H9 (cell line): ENCODE results near the gene KIF21B. TPM values are rescaled to one million over a fixed set of nuclear protein-coding genes. Genes with fewer than 3 reads are reported as not detected.

Experiments
- DNase-seq: peaks from one replicate; pipeline ENCODE4 v3.0.0-alpha.2; 2017
- H2AFZ ChIP-seq: one replicate; pipeline ENCODE4 v1.6.1; 2013; ENCODE audit warnings: mild to moderate bottlenecking, low read length, control low read depth, moderate library complexity
- H2AK5ac ChIP-seq: 2 replicates; pipeline ENCODE4 v1.6.1; 2013; ENCODE audit warnings: low read length, control low read depth, mixed read lengths; ENCODE audit not compliant: insufficient read length
- H2BK120ac ChIP-seq: one replicate; pipeline ENCODE4 v1.6.1; 2013; ENCODE audit warnings: low read depth, mild to moderate bottlenecking, low read length, control low read depth, inconsistent platforms; ENCODE audit not compliant: poor library complexity, severe bottlenecking
- H2BK12ac ChIP-seq: 2 replicates; pipeline ENCODE4 v1.6.1; 2013; ENCODE audit warnings: low read length, control low read depth, mixed read lengths, low read depth; ENCODE audit not compliant: insufficient read length
- H2BK15ac ChIP-seq: 2 replicates; pipeline ENCODE4 v1.6.1; 2013; ENCODE audit warnings: low read depth, low read length, control low read depth
- H2BK20ac ChIP-seq: one replicate; pipeline ENCODE4 v1.6.1; 2013; ENCODE audit warnings: low read depth, mild to moderate bottlenecking, low read length, control low read depth, inconsistent platforms; ENCODE audit not compliant: poor library complexity, severe bottlenecking
- H2BK5ac ChIP-seq: 2 replicates; pipeline ENCODE4 v1.6.1; 2013; ENCODE audit warnings: low read length, control low read depth, mixed read lengths; ENCODE audit not compliant: insufficient read length
- H3K14ac ChIP-seq: 2 replicates; pipeline ENCODE4 v1.6.1; 2013; ENCODE audit warnings: low read length, control low read depth; ENCODE audit not compliant: insufficient read depth
- H3K18ac ChIP-seq: 2 replicates; pipeline ENCODE4 v1.6.1; 2013; ENCODE audit warnings: low read depth, mild to moderate bottlenecking, mixed read lengths, low read length, control low read depth; ENCODE audit not compliant: insufficient read length
- H3K23ac ChIP-seq: 2 replicates; pipeline ENCODE4 v1.6.1; 2013; ENCODE audit warnings: low read length, control low read depth, mixed read lengths, low read depth; ENCODE audit not compliant: insufficient read length
- H3K23me2 ChIP-seq: 2 replicates; pipeline ENCODE4 v1.6.1; 2013; ENCODE audit warnings: low read depth, mild to moderate bottlenecking, mixed read lengths, low read length, control low read depth; ENCODE audit not compliant: insufficient read length, poor library complexity, severe bottlenecking
- H3K27ac ChIP-seq: 2 replicates; pipeline ENCODE4 v1.5.1; 2013; ENCODE audit warnings: low read length, control low read depth, mixed read lengths, low read depth; ENCODE audit not compliant: insufficient read length
- H3K27me3 ChIP-seq: 2 replicates; pipeline ENCODE4 v1.6.1; 2013; ENCODE audit warnings: low read length, control low read depth, inconsistent platforms; ENCODE audit not compliant: insufficient read depth
- H3K4ac ChIP-seq: 2 replicates; pipeline ENCODE4 v1.6.1; 2013; ENCODE audit warnings: low read depth, mild to moderate bottlenecking, control low read depth, inconsistent platforms, low read length, moderate library complexity
- H3K4me1 ChIP-seq: 2 replicates; pipeline ENCODE4 v1.6.1; 2013; ENCODE audit warnings: low read length, control low read depth, inconsistent platforms; ENCODE audit not compliant: insufficient read depth
- H3K4me2 ChIP-seq: 2 replicates; pipeline ENCODE4 v1.6.1; 2013; ENCODE audit warnings: low read length, control low read depth, mixed read lengths; ENCODE audit not compliant: insufficient read length, insufficient read depth
- H3K56ac ChIP-seq: 2 replicates; pipeline ENCODE4 v1.6.1; 2013; ENCODE audit warnings: low read depth, mild to moderate bottlenecking, mixed read lengths, low read length, control low read depth; ENCODE audit not compliant: insufficient read length
- H3K79me1 ChIP-seq: 2 replicates; pipeline ENCODE4 v1.6.1; 2013; ENCODE audit warnings: low read depth, mild to moderate bottlenecking, moderate library complexity, low read length, control low read depth, inconsistent platforms; ENCODE audit not compliant: insufficient read depth, poor library complexity, severe bottlenecking
- H3K79me2 ChIP-seq: 2 replicates; pipeline ENCODE4 v1.6.1; 2013; ENCODE audit warnings: low read length, control low read depth, inconsistent platforms; ENCODE audit not compliant: insufficient read depth
- H3K9ac ChIP-seq: 2 replicates; pipeline ENCODE4 v1.6.1; 2013; ENCODE audit warnings: low read length, control low read depth, mixed read lengths; ENCODE audit not compliant: insufficient read length; ENCODE audit errors: extremely low read depth
- H3K9me3 ChIP-seq: one replicate; pipeline ENCODE4 v1.6.1; 2013; ENCODE audit warnings: low read depth, low read length, inconsistent platforms; ENCODE audit not compliant: control insufficient read depth
- H3T11ph ChIP-seq: one replicate; pipeline ENCODE4 v1.6.1; 2013; ENCODE audit warnings: mild to moderate bottlenecking, low read length, control low read depth, inconsistent platforms
- H4K20me1 ChIP-seq: one replicate; pipeline ENCODE4 v1.6.1; 2013; ENCODE audit not compliant: control insufficient read depth, insufficient read length, insufficient read depth
- H4K5ac ChIP-seq: 2 replicates; pipeline ENCODE4 v1.6.1; 2013; ENCODE audit warnings: low read depth, mild to moderate bottlenecking, mixed read lengths, low read length, control low read depth; ENCODE audit not compliant: insufficient read length
- H4K8ac ChIP-seq: replicated peaks from 2 replicates; pipeline ENCODE4 v1.6.1; 2013; ENCODE audit warnings: low read length, control low read depth, mixed read lengths, low read depth; ENCODE audit not compliant: insufficient read length
- H4K91ac ChIP-seq: 2 replicates; pipeline ENCODE4 v1.6.1; 2013; ENCODE audit warnings: low read depth, mild to moderate bottlenecking, moderate library complexity, mixed read lengths, low read length, control low read depth; ENCODE audit not compliant: insufficient read length
- H3K27ac Mint-ChIP-seq, 3 experiments: 2 replicates in 2 of 3; 3 replicates in 1 of 3; pipeline ENCODE4 v1.8.0; 2020 to 2021; ENCODE audit warnings: mixed read lengths in 3 of 3, mild to moderate bottlenecking in 1 of 3, moderate library complexity in 1 of 3
- H3K27me3 Mint-ChIP-seq: 2 replicates; pipeline ENCODE4 v1.8.0; 2021; ENCODE audit warnings: low read depth, mild to moderate bottlenecking, moderate library complexity, mixed read lengths
- H3K36me3 Mint-ChIP-seq, 3 experiments: 2 replicates in 2 of 3; 3 replicates in 1 of 3; pipeline ENCODE4 v1.8.0; 2020 to 2021; ENCODE audit warnings: low read depth in 3 of 3, mixed read lengths in 3 of 3; ENCODE audit not compliant: insufficient read depth in 1 of 3
- H3K4me1 Mint-ChIP-seq, 2 experiments: 2 replicates each; pipeline ENCODE4 v1.8.0; 2020; ENCODE audit warnings: mixed read lengths in 2 of 2
- H3K4me3 Mint-ChIP-seq, 2 experiments: 2 replicates in 1 of 2; 3 replicates in 1 of 2; pipeline ENCODE4 v1.8.0; 2020 to 2021; ENCODE audit warnings: mild to moderate bottlenecking in 2 of 2, mixed read lengths in 2 of 2, moderate library complexity in 1 of 2
- H3K9me3 Mint-ChIP-seq, 2 experiments: 2 replicates in 1 of 2; 3 replicates in 1 of 2; pipeline ENCODE4 v1.8.0; 2020; ENCODE audit warnings: mild to moderate bottlenecking in 2 of 2, mixed read lengths in 2 of 2, moderate library complexity in 1 of 2
- WGBS: extraction: QIAGEN DNeasy Blood & Tissue Kit; methylation state at CpG from one replicate; pipeline ENCODE4 v1.1.7; 2013; ENCODE audit warnings: missing lambda C conversion rate, low lambda C conversion rate, mixed read lengths; ENCODE audit not compliant: insufficient read length; ENCODE audit errors: extremely low coverage; 5-methylcytosine and 5-hydroxymethylcytosine counted together
- total RNA-seq: library from RNA; stranded (reverse); gene quantifications from 2 replicates; pipeline ENCODE4 v1.2.1, GENCODE V29; 2021
- TF ChIP-seq, protein P1 (sequence below): fragments of 200-600 bp; sonication (generic); conservative IDR thresholded peaks from 3 replicates; pipeline ENCODE4 v1.8.0; 2021; ENCODE audit warnings: antibody characterized with exemption, mild to moderate bottlenecking

Gene KIF21B
- total RNA-seq, 1 experiment from 2014 or later: 7.5 TPM

DNA sequence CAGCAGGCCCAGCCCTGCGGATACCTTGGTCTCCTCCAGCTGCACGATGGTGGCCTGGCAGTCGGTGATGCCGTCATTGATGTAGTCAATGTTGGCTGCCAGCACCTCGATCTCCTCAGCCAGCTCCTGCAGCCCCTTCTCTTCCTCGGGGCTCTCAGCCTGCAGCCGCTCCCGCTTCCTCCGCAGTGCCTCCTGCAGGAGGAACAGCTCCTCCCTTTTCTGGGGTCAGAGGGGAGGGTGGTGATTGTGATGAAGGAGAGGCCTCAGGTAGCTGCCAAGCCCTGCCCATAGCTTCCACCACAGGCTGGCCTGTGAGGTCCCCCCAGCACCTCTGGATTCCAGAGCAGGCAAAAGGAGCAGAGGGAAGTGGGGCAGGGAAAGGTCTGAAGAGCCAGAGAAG lies 33.4 kb downstream of the KIF21B start:
- no peaks in the 10 kb centered on the region for H3K4me1 Mint-ChIP-seq
- no peaks in the 10 kb centered on the region for H3K9me3 Mint-ChIP-seq
- H3K4me3 Mint-ChIP-seq: no peak overlapping the region
- no peak overlapping the region for H2AFZ ChIP-seq
- H3K4me1 ChIP-seq: no peaks in the 10 kb centered on the region
- no peak for DNase-seq
- peaks cover 23 to 36% (median 23%) of the 10 kb centered on the region in 3 experiments; a peak in 6 of 7 replicates for H3K36me3 Mint-ChIP-seq
- H3K79me2 ChIP-seq: no peaks in the 10 kb centered on the region
- H3K27ac Mint-ChIP-seq: 0 out of 7 replicates have a peak overlapping the region, but pooled peaks of 1 of the 3 experiments have one; percentile 44
- no peak overlapping the region for H4K5ac ChIP-seq
- H3K27me3 Mint-ChIP-seq: no peaks in the 10 kb centered on the region
- H3K4ac ChIP-seq: no peak overlapping the region
- no peak overlapping the region for H3T11ph ChIP-seq
- H3K9ac ChIP-seq: no peak overlapping the region
- H3K23ac ChIP-seq: no peak overlapping the region
- H3K4me2 ChIP-seq: no peak overlapping the region
- no peaks in the 10 kb centered on the region for H4K20me1 ChIP-seq
- no peak overlapping the region for H3K14ac ChIP-seq
- no peaks in the 10 kb centered on the region for H3K79me1 ChIP-seq
- H3K18ac ChIP-seq: no peak overlapping the region
- no peak overlapping the region for H2BK5ac ChIP-seq
- H2BK12ac ChIP-seq: no peak overlapping the region
- no peak overlapping the region for H2BK20ac ChIP-seq
- H2BK15ac ChIP-seq: no peak overlapping the region
- H3K9me3 ChIP-seq: no peaks in the 10 kb centered on the region
- no peak overlapping the region for H3K56ac ChIP-seq
- H2AK5ac ChIP-seq: no peak overlapping the region
- H2BK120ac ChIP-seq: no peak overlapping the region
- no peak overlapping the region for H4K91ac ChIP-seq
- no peaks in the 10 kb centered on the region for H3K23me2 ChIP-seq
- H3K27ac ChIP-seq: no peak overlapping the region
- no peak overlapping the region for H4K8ac ChIP-seq
- TF ChIP-seq, protein P1, sequence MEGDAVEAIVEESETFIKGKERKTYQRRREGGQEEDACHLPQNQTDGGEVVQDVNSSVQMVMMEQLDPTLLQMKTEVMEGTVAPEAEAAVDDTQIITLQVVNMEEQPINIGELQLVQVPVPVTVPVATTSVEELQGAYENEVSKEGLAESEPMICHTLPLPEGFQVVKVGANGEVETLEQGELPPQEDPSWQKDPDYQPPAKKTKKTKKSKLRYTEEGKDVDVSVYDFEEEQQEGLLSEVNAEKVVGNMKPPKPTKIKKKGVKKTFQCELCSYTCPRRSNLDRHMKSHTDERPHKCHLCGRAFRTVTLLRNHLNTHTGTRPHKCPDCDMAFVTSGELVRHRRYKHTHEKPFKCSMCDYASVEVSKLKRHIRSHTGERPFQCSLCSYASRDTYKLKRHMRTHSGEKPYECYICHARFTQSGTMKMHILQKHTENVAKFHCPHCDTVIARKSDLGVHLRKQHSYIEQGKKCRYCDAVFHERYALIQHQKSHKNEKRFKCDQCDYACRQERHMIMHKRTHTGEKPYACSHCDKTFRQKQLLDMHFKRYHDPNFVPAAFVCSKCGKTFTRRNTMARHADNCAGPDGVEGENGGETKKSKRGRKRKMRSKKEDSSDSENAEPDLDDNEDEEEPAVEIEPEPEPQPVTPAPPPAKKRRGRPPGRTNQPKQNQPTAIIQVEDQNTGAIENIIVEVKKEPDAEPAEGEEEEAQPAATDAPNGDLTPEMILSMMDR: 0 out of 3 replicates have a peak, but pooled peaks have one; percentile 25
- no peaks in the 10 kb centered on the region for H3K27me3 ChIP-seq
- WGBS: no CpG with 5 or more reads among the region's 9 CpGs
